Sigmoid colon (tissue), 3 donors: ENCODE measurements around the gene TMEM74B.

Source experiments
- POLR2A ChIP-seq, 2 donors: fragments of 450-650 bp; IDR thresholded peaks; one replicate each; pipeline ENCODE4 v1.6.1; 2016; ENCODE audit warnings: antibody characterized with exemption in 2 of 2, mild to moderate bottlenecking in 2 of 2, moderate library complexity in 2 of 2
- TF ChIP-seq, protein P1 (sequence below), 4 experiments: fragments of 450-650 bp in 3 of 4; fragments of 200-600 bp in 1 of 4; IDR thresholded peaks; one replicate each; pipeline ENCODE4 v1.5.1; 2016 to 2019; ENCODE audit warnings: antibody characterized with exemption in 4 of 4, mild to moderate bottlenecking in 3 of 4, moderate library complexity in 2 of 4

DNA sequence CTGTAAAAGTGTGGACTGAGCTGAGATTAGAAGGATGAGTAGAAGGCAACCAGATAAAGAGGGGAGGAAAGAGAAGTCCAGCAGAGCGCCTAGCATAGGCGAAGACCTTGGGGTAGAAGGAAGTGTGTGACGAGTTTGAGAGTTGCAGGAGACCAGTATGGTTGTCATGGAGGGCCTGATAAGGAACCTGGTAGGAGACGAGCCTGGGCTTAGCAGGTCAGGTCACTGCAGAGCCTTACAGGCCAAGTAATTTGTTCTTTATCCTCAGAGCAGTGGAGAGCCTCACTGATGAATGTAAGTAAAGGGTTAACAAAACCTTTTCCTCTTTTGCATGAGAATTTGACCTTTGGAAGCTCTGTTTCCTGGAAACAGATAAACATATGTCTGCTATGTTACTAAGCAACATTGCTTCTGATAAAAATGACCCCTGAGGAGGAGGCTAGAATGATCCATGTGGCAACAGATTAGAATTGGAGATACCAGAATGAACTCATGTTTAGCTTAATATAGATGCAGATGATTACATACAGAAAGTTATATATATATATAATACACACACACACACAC is 2.9 kb upstream of the TMEM74B start:
- TF ChIP-seq, protein P1, sequence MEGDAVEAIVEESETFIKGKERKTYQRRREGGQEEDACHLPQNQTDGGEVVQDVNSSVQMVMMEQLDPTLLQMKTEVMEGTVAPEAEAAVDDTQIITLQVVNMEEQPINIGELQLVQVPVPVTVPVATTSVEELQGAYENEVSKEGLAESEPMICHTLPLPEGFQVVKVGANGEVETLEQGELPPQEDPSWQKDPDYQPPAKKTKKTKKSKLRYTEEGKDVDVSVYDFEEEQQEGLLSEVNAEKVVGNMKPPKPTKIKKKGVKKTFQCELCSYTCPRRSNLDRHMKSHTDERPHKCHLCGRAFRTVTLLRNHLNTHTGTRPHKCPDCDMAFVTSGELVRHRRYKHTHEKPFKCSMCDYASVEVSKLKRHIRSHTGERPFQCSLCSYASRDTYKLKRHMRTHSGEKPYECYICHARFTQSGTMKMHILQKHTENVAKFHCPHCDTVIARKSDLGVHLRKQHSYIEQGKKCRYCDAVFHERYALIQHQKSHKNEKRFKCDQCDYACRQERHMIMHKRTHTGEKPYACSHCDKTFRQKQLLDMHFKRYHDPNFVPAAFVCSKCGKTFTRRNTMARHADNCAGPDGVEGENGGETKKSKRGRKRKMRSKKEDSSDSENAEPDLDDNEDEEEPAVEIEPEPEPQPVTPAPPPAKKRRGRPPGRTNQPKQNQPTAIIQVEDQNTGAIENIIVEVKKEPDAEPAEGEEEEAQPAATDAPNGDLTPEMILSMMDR (IDR thresholded peaks at IDR 0.05): no peak
- no peak for TF ChIP-seq POLR2A (IDR thresholded peaks at IDR 0.05)
